ENCODE measurements around the gene FAM3A. TPM values are rescaled to one million over a fixed set of nuclear protein-coding genes. Genes with fewer than 3 reads are reported as not detected.

Gene FAM3A
- total RNA-seq, 1 experiment from 2014 or later, result 88.8 TPM

DNA sequence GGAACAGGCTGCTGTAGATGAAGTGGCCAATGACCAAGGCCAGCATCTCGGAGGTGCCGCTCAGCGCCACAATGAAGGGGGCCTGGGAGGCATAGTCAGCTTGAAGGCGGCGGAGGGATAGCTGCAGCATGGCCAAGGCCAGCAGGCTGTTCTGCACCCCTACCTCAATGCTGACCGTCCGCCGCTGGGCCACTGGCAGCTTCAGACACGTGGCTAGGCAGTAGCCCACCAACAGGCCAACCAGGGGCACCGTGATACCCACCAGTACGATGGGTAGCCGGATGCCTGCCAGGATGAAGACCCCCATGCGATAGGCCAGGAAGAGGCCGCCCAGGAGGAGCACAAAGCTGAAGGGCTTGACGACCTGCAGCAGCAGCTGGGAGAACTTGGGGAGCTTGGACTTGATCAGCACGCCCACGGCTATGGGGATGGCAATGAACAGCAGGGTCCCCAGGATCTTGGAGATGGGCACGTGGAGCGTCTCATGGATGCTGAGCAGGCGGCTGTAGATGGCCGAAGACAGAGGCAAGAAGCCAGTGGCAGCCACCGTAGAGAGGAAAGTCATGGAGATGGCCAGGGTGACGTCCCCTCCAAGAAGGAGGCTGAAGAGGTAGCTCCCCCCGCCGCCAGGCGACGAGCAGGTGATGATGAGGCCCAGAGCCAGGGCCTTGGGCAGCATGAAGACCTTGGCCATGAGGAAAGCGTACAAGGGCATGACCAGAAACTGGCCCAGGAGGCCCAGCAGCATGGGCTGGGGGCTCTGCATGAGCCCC, 28.3 kb downstream of the FAM3A start:
- ATAC-seq (no peak), DNase-seq (ENCODE audit: low read depth, low spot score) (no peak)
- Histone ChIP-seq H3K9me3 (ENCODE audit: control insufficient read depth, insufficient read depth, low read depth, low read length) (no peaks in the 10 kb centered on the region), H3K27me3 (ENCODE audit: control insufficient read depth, insufficient read depth, low read length) (no peaks in the 10 kb centered on the region), H3K4me3 (ENCODE audit: low read depth in 2 of 2, low read length in 2 of 2) (peak overlapping the region in 1 of 2 experiments; percentile 60; a peak in 1 of 4 replicates), H3K4me1 (ENCODE audit: control insufficient read depth, insufficient read depth, low read length) (peaks cover 31% of the 10 kb centered on the region), H3K36me3 (ENCODE audit: control insufficient read depth, insufficient read depth, low read length) (no peaks in the 10 kb centered on the region), H3K27ac (ENCODE audit: low read length) (peak overlapping the region; percentile 86)
- ChIA-PET POLR2A (no interaction called here), CTCF (no interaction called here)
- intact Hi-C loops (cut with micrococcal nuclease; ENCODE audit: unreplicated experiment) (no loop called here), in situ Hi-C loops (cut with HindIII; ENCODE audit: low pct_unique_long_range_greater_than_20kb, low sequenced_read_pairs) (no loop called here)
- BruUV-seq (replicated peaks), result no TSS peak
- TF ChIP-seq TCF7L2 (IDR thresholded peaks at IDR 0.05; ENCODE audit: low read depth, low read length) (no peak), POLR2AphosphoS5 (IDR thresholded peaks at IDR 0.05; ENCODE audit: low read depth, low read length) (no peak), SIN3A (IDR thresholded peaks at IDR 0.05; ENCODE audit: borderline replicate concordance, insufficient read depth, low read depth, low read length) (no peak)
- TF ChIP-seq, protein P1, sequence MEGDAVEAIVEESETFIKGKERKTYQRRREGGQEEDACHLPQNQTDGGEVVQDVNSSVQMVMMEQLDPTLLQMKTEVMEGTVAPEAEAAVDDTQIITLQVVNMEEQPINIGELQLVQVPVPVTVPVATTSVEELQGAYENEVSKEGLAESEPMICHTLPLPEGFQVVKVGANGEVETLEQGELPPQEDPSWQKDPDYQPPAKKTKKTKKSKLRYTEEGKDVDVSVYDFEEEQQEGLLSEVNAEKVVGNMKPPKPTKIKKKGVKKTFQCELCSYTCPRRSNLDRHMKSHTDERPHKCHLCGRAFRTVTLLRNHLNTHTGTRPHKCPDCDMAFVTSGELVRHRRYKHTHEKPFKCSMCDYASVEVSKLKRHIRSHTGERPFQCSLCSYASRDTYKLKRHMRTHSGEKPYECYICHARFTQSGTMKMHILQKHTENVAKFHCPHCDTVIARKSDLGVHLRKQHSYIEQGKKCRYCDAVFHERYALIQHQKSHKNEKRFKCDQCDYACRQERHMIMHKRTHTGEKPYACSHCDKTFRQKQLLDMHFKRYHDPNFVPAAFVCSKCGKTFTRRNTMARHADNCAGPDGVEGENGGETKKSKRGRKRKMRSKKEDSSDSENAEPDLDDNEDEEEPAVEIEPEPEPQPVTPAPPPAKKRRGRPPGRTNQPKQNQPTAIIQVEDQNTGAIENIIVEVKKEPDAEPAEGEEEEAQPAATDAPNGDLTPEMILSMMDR (IDR thresholded peaks at IDR 0.05), result no peak
- TF ChIP-seq, protein P2, sequence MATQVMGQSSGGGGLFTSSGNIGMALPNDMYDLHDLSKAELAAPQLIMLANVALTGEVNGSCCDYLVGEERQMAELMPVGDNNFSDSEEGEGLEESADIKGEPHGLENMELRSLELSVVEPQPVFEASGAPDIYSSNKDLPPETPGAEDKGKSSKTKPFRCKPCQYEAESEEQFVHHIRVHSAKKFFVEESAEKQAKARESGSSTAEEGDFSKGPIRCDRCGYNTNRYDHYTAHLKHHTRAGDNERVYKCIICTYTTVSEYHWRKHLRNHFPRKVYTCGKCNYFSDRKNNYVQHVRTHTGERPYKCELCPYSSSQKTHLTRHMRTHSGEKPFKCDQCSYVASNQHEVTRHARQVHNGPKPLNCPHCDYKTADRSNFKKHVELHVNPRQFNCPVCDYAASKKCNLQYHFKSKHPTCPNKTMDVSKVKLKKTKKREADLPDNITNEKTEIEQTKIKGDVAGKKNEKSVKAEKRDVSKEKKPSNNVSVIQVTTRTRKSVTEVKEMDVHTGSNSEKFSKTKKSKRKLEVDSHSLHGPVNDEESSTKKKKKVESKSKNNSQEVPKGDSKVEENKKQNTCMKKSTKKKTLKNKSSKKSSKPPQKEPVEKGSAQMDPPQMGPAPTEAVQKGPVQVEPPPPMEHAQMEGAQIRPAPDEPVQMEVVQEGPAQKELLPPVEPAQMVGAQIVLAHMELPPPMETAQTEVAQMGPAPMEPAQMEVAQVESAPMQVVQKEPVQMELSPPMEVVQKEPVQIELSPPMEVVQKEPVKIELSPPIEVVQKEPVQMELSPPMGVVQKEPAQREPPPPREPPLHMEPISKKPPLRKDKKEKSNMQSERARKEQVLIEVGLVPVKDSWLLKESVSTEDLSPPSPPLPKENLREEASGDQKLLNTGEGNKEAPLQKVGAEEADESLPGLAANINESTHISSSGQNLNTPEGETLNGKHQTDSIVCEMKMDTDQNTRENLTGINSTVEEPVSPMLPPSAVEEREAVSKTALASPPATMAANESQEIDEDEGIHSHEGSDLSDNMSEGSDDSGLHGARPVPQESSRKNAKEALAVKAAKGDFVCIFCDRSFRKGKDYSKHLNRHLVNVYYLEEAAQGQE (IDR thresholded peaks at IDR 0.05; ENCODE audit: insufficient read depth in 1 of 2, low read depth in 2 of 2, low read length in 1 of 2), result no peak

DNA sequence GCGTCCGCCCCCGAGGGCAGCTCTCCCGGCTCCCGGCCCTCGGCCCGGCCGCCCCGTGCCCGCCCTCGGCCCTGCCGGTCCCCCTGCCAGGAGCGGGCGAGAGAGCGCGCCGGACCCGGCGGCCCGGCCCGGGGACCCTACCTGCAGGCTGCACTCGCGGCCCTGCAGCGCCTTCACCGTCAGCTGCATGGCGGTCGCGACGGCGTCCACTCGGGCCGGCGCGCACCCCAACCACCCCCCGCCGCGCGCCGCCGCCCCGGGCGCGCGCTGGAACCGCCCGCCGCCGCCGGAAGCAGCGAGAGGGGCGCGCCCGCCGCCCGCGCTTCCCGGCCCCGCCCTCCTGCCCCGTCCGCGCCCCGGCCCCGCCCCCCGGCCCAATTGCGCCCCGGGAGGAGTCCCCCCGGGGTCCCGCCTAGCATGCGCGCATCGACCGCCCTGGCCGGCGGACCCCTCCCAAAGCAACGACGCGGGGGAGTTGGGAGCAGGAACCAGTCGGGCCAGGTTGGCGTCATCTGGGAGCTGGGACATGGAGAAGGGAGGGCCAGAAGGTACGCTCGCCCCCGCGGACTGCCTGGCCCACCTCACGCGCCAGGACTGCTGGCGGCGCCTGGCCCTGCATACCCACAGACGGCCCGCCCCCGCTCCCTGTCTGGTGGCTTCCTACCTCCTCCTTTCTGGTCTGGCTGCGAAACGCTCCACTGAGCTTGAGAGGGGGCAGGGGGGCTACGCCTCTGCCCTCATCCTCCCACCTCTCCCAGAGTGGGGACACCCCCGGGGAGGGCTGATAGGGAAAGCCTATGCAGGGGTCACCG, 29.4 kb downstream of the FAM3A start, which contains the start of gene UBL4A:
TSS of gene UBL4A (minus strand) at position 220 of the 812 bp plus-strand sequence. CDS start at position 189, 31 bp downstream.
- no peaks in the 10 kb centered on the region for H3K27me3 ChIP-seq (ENCODE audit: control insufficient read depth, insufficient read depth, low read length)
- H3K36me3 ChIP-seq (ENCODE audit: control insufficient read depth, insufficient read depth, low read length), result no peaks in the 10 kb centered on the region
- BruUV-seq (replicated peaks), result no TSS peak
- intact Hi-C loops (cut with micrococcal nuclease; ENCODE audit: unreplicated experiment), result no loop called here
- peak within 1 kb of the TSS; percentile 63 to 71 for H3K4me3 ChIP-seq (ENCODE audit: low read depth in 2 of 2, low read length in 2 of 2)
- in situ Hi-C loops (cut with HindIII; ENCODE audit: low pct_unique_long_range_greater_than_20kb, low sequenced_read_pairs), result no loop called here
- POLR2A ChIA-PET, result no interaction called here
- ATAC-seq (peak; percentile 51), DNase-seq (ENCODE audit: low read depth, low spot score) (no peak)
- no peaks in the 10 kb centered on the region for H3K9me3 ChIP-seq (ENCODE audit: control insufficient read depth, insufficient read depth, low read depth, low read length)
- CTCF ChIA-PET, result no interaction called here
- TF ChIP-seq TCF7L2 (IDR thresholded peaks at IDR 0.05; ENCODE audit: low read depth, low read length), result no peak
- peak; percentile 66; the same call in 1 of the 2 replicates for TF ChIP-seq POLR2AphosphoS5 (IDR thresholded peaks at IDR 0.05; ENCODE audit: low read depth, low read length)
- 0 out of 2 replicates have a peak, but pooled peaks have one; percentile 4 for TF ChIP-seq SIN3A (IDR thresholded peaks at IDR 0.05; ENCODE audit: borderline replicate concordance, insufficient read depth, low read depth, low read length)
- peak within 1 kb of the TSS; percentile 86 for H3K27ac ChIP-seq (ENCODE audit: low read length)
- peaks cover 31% of the 10 kb centered on the region for H3K4me1 ChIP-seq (ENCODE audit: control insufficient read depth, insufficient read depth, low read length)
